CD4-positive, alpha-beta memory T cell (primary cell): ENCODE results near the gene RASL10B. TPM values are rescaled to one million over a fixed set of nuclear protein-coding genes. Genes with fewer than 3 reads are reported as not detected.

Source experiments
- CTCF ChIA-PET: fragments of 350-600 bp; sonication (Branson Sonifier 250); formaldehyde crosslinking; loops from one replicate; lab custom pipeline; 2021; ENCODE audit warnings: inconsistent platforms; ENCODE audit not compliant: partially characterized antibody; lab: Charles Lee
- POLR2A ChIA-PET: fragments of 350-600 bp; sonication (Branson Sonifier 250); formaldehyde crosslinking; loops from one replicate; lab custom pipeline; 2021; ENCODE audit not compliant: partially characterized antibody; lab: Charles Lee
- DNase-seq, 5 donors: peaks; one replicate each; pipeline versions ENCODE4 v3.0.0 to v3.0.0-alpha.2; 2020 to 2022; ENCODE audit warnings: mixed read lengths in 1 of 5
- H3K27ac ChIP-seq: one replicate; pipeline ENCODE4 v1.7.0; 2013; ENCODE audit warnings: low read depth, low read length
- H3K27me3 ChIP-seq: 2 replicates; pipeline ENCODE4 v1.7.0; 2013; ENCODE audit warnings: mild to moderate bottlenecking, low read length, moderate library complexity; ENCODE audit not compliant: insufficient read depth
- H3K36me3 ChIP-seq: 2 replicates; pipeline ENCODE4 v1.7.0; 2013; ENCODE audit warnings: mild to moderate bottlenecking, low read length, moderate library complexity; ENCODE audit not compliant: insufficient read depth
- H3K4me1 ChIP-seq: 2 replicates; pipeline ENCODE4 v1.7.0; 2013; ENCODE audit warnings: mild to moderate bottlenecking, low read length, moderate library complexity; ENCODE audit not compliant: insufficient read depth
- H3K4me3 ChIP-seq, 2 donors: one replicate each; pipeline ENCODE4 v1.7.0; 2013; ENCODE audit warnings: low read length in 2 of 2, mild to moderate bottlenecking in 1 of 2
- H3K9me3 ChIP-seq, 2 donors: one replicate each; pipeline ENCODE4 v1.7.0; 2013; ENCODE audit warnings: low read length in 2 of 2, control low read depth in 1 of 2; ENCODE audit not compliant: control insufficient read depth in 1 of 2
- H3K27ac Mint-ChIP-seq, 7 donors: one replicate each; pipeline ENCODE4 v1.8.0; 2020 to 2021; ENCODE audit warnings: mixed read lengths in 7 of 7, mild to moderate bottlenecking in 6 of 7, inconsistent platforms in 3 of 7, moderate library complexity in 3 of 7
- H3K27me3 Mint-ChIP-seq, 2 donors: one replicate each; pipeline ENCODE4 v1.8.0; 2020 to 2021; ENCODE audit warnings: mixed read lengths in 2 of 2
- H3K36me3 Mint-ChIP-seq, 2 donors: one replicate each; pipeline ENCODE4 v1.8.0; 2020 to 2021; ENCODE audit warnings: mixed read lengths in 2 of 2, inconsistent platforms in 1 of 2, mild to moderate bottlenecking in 1 of 2
- H3K4me1 Mint-ChIP-seq, 4 donors: one replicate each; pipeline ENCODE4 v1.8.0; 2020 to 2021; ENCODE audit warnings: mixed read lengths in 4 of 4, mild to moderate bottlenecking in 1 of 4
- H3K4me3 Mint-ChIP-seq, 8 donors: one replicate each; pipeline ENCODE4 v1.8.0; 2020 to 2021; ENCODE audit warnings: mixed read lengths in 8 of 8, mild to moderate bottlenecking in 7 of 8, moderate library complexity in 6 of 8, inconsistent platforms in 3 of 8
- H3K9me3 Mint-ChIP-seq, 8 donors: one replicate each; pipeline ENCODE4 v1.8.0; 2020 to 2021; ENCODE audit warnings: mixed read lengths in 8 of 8, mild to moderate bottlenecking in 5 of 8, inconsistent platforms in 3 of 8, moderate library complexity in 1 of 8
- intact Hi-C: fragments of 100-400 bp; cut with micrococcal nuclease; formaldehyde crosslinking; loops from one replicate; pipeline ENCODE4 v1.15.1; 2023
- polyA plus RNA-seq, 2 donors: library from polyadenylated mRNA; unstranded; fragments of 300-500 nt; fragmentation: Illumina TruSeq; gene quantifications; one replicate each; pipeline ENCODE4 v1.2.3, GENCODE V29; 2021
- total RNA-seq, 2 experiments: library from RNA; stranded (reverse); gene quantifications; one replicate each; pipeline ENCODE4 v1.2.3, GENCODE V29; 2021

Gene RASL10B
- total and polyA plus RNA-seq, 4 experiments from 2014 or later = 0.15 TPM; not detected in 2

- H3K27ac Mint-ChIP-seq = no peak overlapping the region
- no peaks in the 10 kb centered on the region for H3K4me1 ChIP-seq
- H3K9me3 ChIP-seq = no peaks in the 10 kb centered on the region
- ChIA-PET CTCF (interaction anchor here (1.4 to 3.1 kb wide), 3 partner anchors 17 to 28 kb away, joined by 4 to 18 read pairs (median 6); partner anchors contain the start of gene TAF15), POLR2A (interaction anchor here (1.7 kb wide), 1 partner anchor 17 kb away, joined by 4 read pairs; no protein-coding TSS in a partner anchor)
- no peaks in the 10 kb centered on the region for H3K9me3 Mint-ChIP-seq
- no peaks in the 10 kb centered on the region for H3K36me3 ChIP-seq
- no peak overlapping the region for H3K4me3 Mint-ChIP-seq
- no peak overlapping the region for H3K4me3 ChIP-seq
- no peaks in the 10 kb centered on the region for H3K4me1 Mint-ChIP-seq
- H3K27me3 ChIP-seq = no peaks in the 10 kb centered on the region
- H3K36me3 Mint-ChIP-seq = no peaks in the 10 kb centered on the region
- DNase-seq = no peak
- H3K27me3 Mint-ChIP-seq = peaks cover 4 to 19% of the 10 kb centered on the region in 2 donors
- intact Hi-C loops = no loop called here
- H3K27ac ChIP-seq = no peak overlapping the region
These were observed 49.5 kb downstream of the RASL10B start for GRCh38 chr17:35780950-35781349.

- no peaks in the 10 kb centered on the region for H3K9me3 Mint-ChIP-seq
- Histone ChIP-seq H3K27ac (no peak overlapping the region), H3K4me3 (no peak overlapping the region), H3K9me3 (no peaks in the 10 kb centered on the region), H3K4me1 (no peaks in the 10 kb centered on the region), H3K27me3 (no peaks in the 10 kb centered on the region), H3K36me3 (no peaks in the 10 kb centered on the region)
- no peak for DNase-seq
- intact Hi-C loops = no loop called here
- CTCF ChIA-PET = interaction anchor here (1.3 to 2.4 kb wide), 2 partner anchors 21 to 23 kb away, joined by 4 to 11 read pairs; no protein-coding TSS in a partner anchor
- peaks cover 9 to 12% of the 10 kb centered on the region in 2 donors for H3K27me3 Mint-ChIP-seq
- no peak overlapping the region for H3K27ac Mint-ChIP-seq
- peaks cover 0 to 3% (median 1%) of the 10 kb centered on the region in 4 donors for H3K4me1 Mint-ChIP-seq
- H3K36me3 Mint-ChIP-seq = no peaks in the 10 kb centered on the region
- H3K4me3 Mint-ChIP-seq = no peak overlapping the region
- POLR2A ChIA-PET = interaction anchor here (1.4 kb wide), 1 partner anchor 24 kb away, joined by 3 read pairs; the partner anchor contains the start of gene TAF15
These were observed 53.5 kb downstream of the RASL10B start for GRCh38 chr17:35784895-35785294.

- H3K27me3 Mint-ChIP-seq = peaks cover 8 to 10% of the 10 kb centered on the region in 2 donors
- no peaks in the 10 kb centered on the region for H3K4me1 ChIP-seq
- no peaks in the 10 kb centered on the region for H3K9me3 ChIP-seq
- ChIA-PET CTCF (interaction anchor here (1.5 kb wide), 2 partner anchors 20 to 23 kb away, joined by 3 to 5 read pairs; no protein-coding TSS in a partner anchor), POLR2A (no interaction called here)
- no peaks in the 10 kb centered on the region for H3K9me3 Mint-ChIP-seq
- no peak overlapping the region for H3K27ac Mint-ChIP-seq
- no peaks in the 10 kb centered on the region for H3K36me3 Mint-ChIP-seq
- H3K4me3 ChIP-seq = no peak overlapping the region
- H3K4me3 Mint-ChIP-seq = no peak overlapping the region
- DNase-seq = no peak
- intact Hi-C loops = no loop called here
- peaks cover 0 to 3% (median 1%) of the 10 kb centered on the region in 4 donors for H3K4me1 Mint-ChIP-seq
- H3K27me3 ChIP-seq = no peaks in the 10 kb centered on the region
- no peak overlapping the region for H3K27ac ChIP-seq
- H3K36me3 ChIP-seq = no peaks in the 10 kb centered on the region
These were observed 55.5 kb downstream of the RASL10B start for GRCh38 chr17:35786941-35787432.

GRCh38 chr17:35788477-35789368 lies 57.3 kb downstream of the RASL10B start:
- DNase-seq = no peak
- Histone ChIP-seq H3K9me3 (no peaks in the 10 kb centered on the region), H3K36me3 (no peaks in the 10 kb centered on the region), H3K4me3 (no peak overlapping the region), H3K4me1 (no peaks in the 10 kb centered on the region), H3K27ac (no peak overlapping the region), H3K27me3 (no peaks in the 10 kb centered on the region)
- peaks cover 0 to 3% (median 1%) of the 10 kb centered on the region in 4 donors for H3K4me1 Mint-ChIP-seq
- peaks cover 15 to 20% of the 10 kb centered on the region in 2 donors for H3K27me3 Mint-ChIP-seq
- no peaks in the 10 kb centered on the region for H3K9me3 Mint-ChIP-seq
- CTCF ChIA-PET = interaction anchor here (0.7 to 1.7 kb wide), 2 partner anchors 24 to 640 kb away, joined by 3 to 7 read pairs; no protein-coding TSS in a partner anchor
- no peaks in the 10 kb centered on the region for H3K36me3 Mint-ChIP-seq
- intact Hi-C loops = no loop called here
- H3K4me3 Mint-ChIP-seq = no peak overlapping the region
- H3K27ac Mint-ChIP-seq = peak overlapping the region in 1 of 7 donors; percentile 0
- POLR2A ChIA-PET = no interaction called here

- peaks cover 10% of the 10 kb centered on the region for H3K27me3 ChIP-seq
- H3K27me3 Mint-ChIP-seq = peaks cover 18 to 25% of the 10 kb centered on the region in 2 donors
- no peaks in the 10 kb centered on the region for H3K9me3 Mint-ChIP-seq
- peaks cover 2 to 8% (median 4%) of the 10 kb centered on the region in 4 donors for H3K4me1 Mint-ChIP-seq
- ChIA-PET CTCF (interaction anchor here (2.0 kb wide), 1 partner anchor 26 kb away, joined by 10 read pairs; no protein-coding TSS in a partner anchor), POLR2A (no interaction called here)
- H3K4me3 ChIP-seq = no peak overlapping the region
- no peak overlapping the region for H3K27ac Mint-ChIP-seq
- no peak for DNase-seq
- peaks cover 8% of the 10 kb centered on the region for H3K4me1 ChIP-seq
- no peaks in the 10 kb centered on the region for H3K36me3 ChIP-seq
- intact Hi-C loops = no loop called here
- no peak overlapping the region for H3K4me3 Mint-ChIP-seq
- no peak overlapping the region for H3K27ac ChIP-seq
- H3K9me3 ChIP-seq = no peaks in the 10 kb centered on the region
- no peaks in the 10 kb centered on the region for H3K36me3 Mint-ChIP-seq
These were observed 59.4 kb downstream of the RASL10B start for GRCh38 chr17:35790841-35791240.

- H3K9me3 ChIP-seq = no peaks in the 10 kb centered on the region
- no peak overlapping the region for H3K27ac ChIP-seq
- no peak overlapping the region for H3K4me3 ChIP-seq
- intact Hi-C loops = no loop called here
- Mint-ChIP-seq H3K4me1 (peaks cover 2 to 14% (median 8%) of the 10 kb centered on the region in 4 donors), H3K27ac (no peak overlapping the region), H3K27me3 (peaks cover 23 to 31% of the 10 kb centered on the region in 2 donors), H3K4me3 (no peak overlapping the region), H3K9me3 (no peaks in the 10 kb centered on the region), H3K36me3 (no peaks in the 10 kb centered on the region)
- ChIA-PET CTCF (interaction anchor here (0.6 to 2.0 kb wide), 3 partner anchors 14 to 1062 kb away, joined by 3 to 10 read pairs (median 5); no protein-coding TSS in a partner anchor), POLR2A (no interaction called here)
- no peak for DNase-seq
- H3K27me3 ChIP-seq = peaks cover 12% of the 10 kb centered on the region
- no peaks in the 10 kb centered on the region for H3K36me3 ChIP-seq
- peaks cover 12% of the 10 kb centered on the region for H3K4me1 ChIP-seq
These were observed 60.4 kb downstream of the RASL10B start for GRCh38 chr17:35791681-35792350.
